HepG2 (cell line): ENCODE measurements around the gene GEMIN4. TPM values are rescaled to one million over a fixed set of nuclear protein-coding genes. Genes with fewer than 3 reads are reported as not detected.

Experiments
- FLYWCH1 ChIP-seq: sonication (generic); formaldehyde crosslinking; IDR thresholded peaks from 2 replicates; pipeline ENCODE4 v1.8.1; 2023; ENCODE audit warnings: mild to moderate bottlenecking, missing genetic modification reagents
- FOXP1 ChIP-seq, 2 experiments: fragments of 450-650 bp in 1 of 2; IDR thresholded peaks; 2 replicates each; pipeline ENCODE4 v1.6.1; 2017 to 2018; ENCODE audit warnings: antibody characterized with exemption in 1 of 2
- HNF4A ChIP-seq: sonication (generic); formaldehyde crosslinking; IDR thresholded peaks from 2 replicates; pipeline ENCODE4 v1.4.0; 2020; ENCODE audit warnings: missing genetic modification reagents
- MED1 ChIP-seq: sonication (generic); formaldehyde crosslinking; IDR thresholded peaks from 2 replicates; pipeline ENCODE4 v1.4.0; 2020; ENCODE audit warnings: missing genetic modification reagents
- NFKB2 ChIP-seq: sonication (generic); formaldehyde crosslinking; IDR thresholded peaks from 2 replicates; pipeline ENCODE4 v1.4.0; 2020; ENCODE audit warnings: missing genetic modification reagents, borderline replicate concordance
- NR2F6 ChIP-seq, 2 experiments: IDR thresholded peaks; 2 replicates each; pipeline ENCODE4 v1.6.1; 2016; ENCODE audit warnings: antibody characterized with exemption in 1 of 2, mild to moderate bottlenecking in 1 of 2
- PHF21A ChIP-seq: sonication (generic); formaldehyde crosslinking; IDR thresholded peaks from 2 replicates; pipeline ENCODE4 v1.5.0; 2020; ENCODE audit warnings: mild to moderate bottlenecking, missing genetic modification reagents
- RBFOX2 ChIP-seq: fragments of 200-400 bp; formaldehyde crosslinking; IDR thresholded peaks from 2 replicates; pipeline ENCODE4 v1.6.1; 2017; ENCODE audit warnings: low read depth, mild to moderate bottlenecking, low read length
- SAP130 ChIP-seq: IDR thresholded peaks from 2 replicates; pipeline ENCODE4 v1.6.1; 2016; ENCODE audit warnings: low read depth
- SNAPC2 ChIP-seq: sonication (generic); formaldehyde crosslinking; IDR thresholded peaks from 2 replicates; pipeline ENCODE4 v1.8.1; 2022; ENCODE audit warnings: mild to moderate bottlenecking, missing genetic modification reagents
- TARDBP ChIP-seq: sonication (generic); formaldehyde crosslinking; IDR thresholded peaks from 2 replicates; pipeline ENCODE4 v1.8.0; 2022; ENCODE audit warnings: mild to moderate bottlenecking, missing genetic modification reagents
- ZNF737 ChIP-seq: sonication (generic); formaldehyde crosslinking; IDR thresholded peaks from 2 replicates; pipeline ENCODE4 v1.5.0; 2020; ENCODE audit warnings: missing genetic modification reagents, mild to moderate bottlenecking, borderline replicate concordance
- polyA plus RNA-seq, 8 experiments: library from polyadenylated mRNA; depleted of rRNA in 3 of 8; stranded (reverse) in 7 of 8; unstranded in 1 of 8; fragments of >200 nt; fragmentation: Illumina TruSeq in 4 of 8; extraction: Trizol in 4 of 8; gene quantifications; 2 replicates each; pipeline versions ENCODE4 v1.2.1 to v1.2.3, GENCODE V29; 2011 to 2016; ENCODE audit warnings: low read depth in 4 of 8, missing spikeins in 1 of 8, mixed read lengths in 1 of 8; ENCODE audit not compliant: insufficient read depth in 1 of 8
- total RNA-seq, 5 experiments: library from RNA; depleted of rRNA; stranded (reverse); fragments of >200 nt; fragmentation: Illumina TruSeq; extraction: Trizol; gene quantifications; 2 replicates each; pipeline ENCODE4 v1.2.3, GENCODE V29; 2016; ENCODE audit warnings: low read depth in 1 of 5
- TF ChIP-seq, protein P1 (sequence below): sonication (generic); formaldehyde crosslinking; IDR thresholded peaks from 2 replicates; pipeline ENCODE4 v1.8.0; 2022; ENCODE audit warnings: mild to moderate bottlenecking, missing genetic modification reagents, moderate library complexity
- TF ChIP-seq, protein P2 (sequence below): sonication (generic); formaldehyde crosslinking; IDR thresholded peaks from 2 replicates; pipeline ENCODE4 v1.4.0; 2020; ENCODE audit warnings: missing genetic modification reagents; ENCODE audit errors: not compliant biosample characterization
- TF ChIP-seq, protein P3 (sequence below): sonication (generic); formaldehyde crosslinking; IDR thresholded peaks from 2 replicates; pipeline ENCODE4 v1.4.0; 2020; ENCODE audit warnings: missing genetic modification reagents
- TF ChIP-seq, protein P4 (sequence below): sonication (generic); formaldehyde crosslinking; IDR thresholded peaks from 2 replicates; pipeline ENCODE4 v1.5.0; 2020; ENCODE audit warnings: mild to moderate bottlenecking, missing genetic modification reagents, moderate library complexity
- TF ChIP-seq, protein P5 (sequence below): sonication (generic); formaldehyde crosslinking; conservative IDR thresholded peaks from 2 replicates; pipeline ENCODE4 v1.4.0; 2020; ENCODE audit warnings: mild to moderate bottlenecking, missing genetic modification reagents, moderate library complexity
- TF ChIP-seq, protein P6 (sequence below): fragments of 450-650 bp; IDR thresholded peaks from 2 replicates; pipeline ENCODE4 v1.6.1; 2016

Gene GEMIN4
- total and polyA plus RNA-seq, 2 of the 13 experiments (the other 11 are each of a cell fraction or from before 2014, with no cell fraction given): 10.8 to 22.7 TPM

DNA sequence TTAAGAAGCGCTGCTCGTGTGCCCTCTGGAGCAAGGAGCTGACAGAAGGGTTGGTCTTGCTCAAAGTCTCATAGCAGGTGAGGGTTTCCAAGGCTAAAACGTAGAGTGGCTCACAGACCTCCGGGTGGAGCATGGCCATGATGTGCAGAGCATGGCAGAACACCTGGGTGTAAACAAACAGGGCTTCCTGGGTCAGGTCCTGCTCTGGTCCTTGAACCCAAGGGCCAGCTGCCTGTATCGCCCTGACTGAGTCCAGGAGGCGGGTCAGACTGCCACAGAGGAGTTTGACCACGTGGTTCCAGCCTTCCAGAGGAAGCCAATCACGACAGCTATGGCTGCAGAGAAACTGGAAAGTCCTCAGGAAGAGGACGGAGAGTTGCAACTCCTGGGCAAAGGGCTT lies 7.1 kb downstream of the GEMIN4 start (continued):
- TF ChIP-seq, protein P1, sequence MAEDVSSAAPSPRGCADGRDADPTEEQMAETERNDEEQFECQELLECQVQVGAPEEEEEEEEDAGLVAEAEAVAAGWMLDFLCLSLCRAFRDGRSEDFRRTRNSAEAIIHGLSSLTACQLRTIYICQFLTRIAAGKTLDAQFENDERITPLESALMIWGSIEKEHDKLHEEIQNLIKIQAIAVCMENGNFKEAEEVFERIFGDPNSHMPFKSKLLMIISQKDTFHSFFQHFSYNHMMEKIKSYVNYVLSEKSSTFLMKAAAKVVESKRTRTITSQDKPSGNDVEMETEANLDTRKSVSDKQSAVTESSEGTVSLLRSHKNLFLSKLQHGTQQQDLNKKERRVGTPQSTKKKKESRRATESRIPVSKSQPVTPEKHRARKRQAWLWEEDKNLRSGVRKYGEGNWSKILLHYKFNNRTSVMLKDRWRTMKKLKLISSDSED (CRISPR knock-in tag): no peak
- TF ChIP-seq, protein P2, sequence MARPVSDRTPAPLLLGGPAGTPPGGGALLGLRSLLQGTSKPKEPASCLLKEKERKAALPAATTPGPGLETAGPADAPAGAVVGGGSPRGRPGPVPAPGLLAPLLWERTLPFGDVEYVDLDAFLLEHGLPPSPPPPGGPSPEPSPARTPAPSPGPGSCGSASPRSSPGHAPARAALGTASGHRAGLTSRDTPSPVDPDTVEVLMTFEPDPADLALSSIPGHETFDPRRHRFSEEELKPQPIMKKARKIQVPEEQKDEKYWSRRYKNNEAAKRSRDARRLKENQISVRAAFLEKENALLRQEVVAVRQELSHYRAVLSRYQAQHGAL (CRISPR knock-in tag): no peak
- no peak for TF ChIP-seq ZNF737
- no peak for TF ChIP-seq SNAPC2 (CRISPR knock-in tag)
- TF ChIP-seq NR2F6 (IDR thresholded peaks at IDR 0.05): no peak
- TF ChIP-seq NR2F6 (CRISPR knock-in tag; IDR thresholded peaks at IDR 0.05): peak; percentile 67; the same call in 1 of the 2 replicates
- TF ChIP-seq, protein P3, sequence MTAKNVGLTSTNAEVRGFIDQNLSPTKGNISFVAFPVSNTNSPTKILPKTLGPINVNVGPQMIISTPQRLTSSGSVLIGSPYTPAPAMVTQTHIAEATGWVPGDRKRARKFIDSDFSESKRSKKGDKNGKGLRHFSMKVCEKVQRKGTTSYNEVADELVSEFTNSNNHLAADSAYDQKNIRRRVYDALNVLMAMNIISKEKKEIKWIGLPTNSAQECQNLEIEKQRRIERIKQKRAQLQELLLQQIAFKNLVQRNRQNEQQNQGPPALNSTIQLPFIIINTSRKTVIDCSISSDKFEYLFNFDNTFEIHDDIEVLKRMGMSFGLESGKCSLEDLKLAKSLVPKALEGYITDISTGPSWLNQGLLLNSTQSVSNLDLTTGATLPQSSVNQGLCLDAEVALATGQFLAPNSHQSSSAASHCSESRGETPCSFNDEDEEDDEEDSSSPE (CRISPR knock-in tag): 0 out of 2 replicates have a peak, but pooled peaks have one; percentile 21
- peak; percentile 82 for TF ChIP-seq HNF4A (CRISPR knock-in tag)
- TF ChIP-seq, protein P4, sequence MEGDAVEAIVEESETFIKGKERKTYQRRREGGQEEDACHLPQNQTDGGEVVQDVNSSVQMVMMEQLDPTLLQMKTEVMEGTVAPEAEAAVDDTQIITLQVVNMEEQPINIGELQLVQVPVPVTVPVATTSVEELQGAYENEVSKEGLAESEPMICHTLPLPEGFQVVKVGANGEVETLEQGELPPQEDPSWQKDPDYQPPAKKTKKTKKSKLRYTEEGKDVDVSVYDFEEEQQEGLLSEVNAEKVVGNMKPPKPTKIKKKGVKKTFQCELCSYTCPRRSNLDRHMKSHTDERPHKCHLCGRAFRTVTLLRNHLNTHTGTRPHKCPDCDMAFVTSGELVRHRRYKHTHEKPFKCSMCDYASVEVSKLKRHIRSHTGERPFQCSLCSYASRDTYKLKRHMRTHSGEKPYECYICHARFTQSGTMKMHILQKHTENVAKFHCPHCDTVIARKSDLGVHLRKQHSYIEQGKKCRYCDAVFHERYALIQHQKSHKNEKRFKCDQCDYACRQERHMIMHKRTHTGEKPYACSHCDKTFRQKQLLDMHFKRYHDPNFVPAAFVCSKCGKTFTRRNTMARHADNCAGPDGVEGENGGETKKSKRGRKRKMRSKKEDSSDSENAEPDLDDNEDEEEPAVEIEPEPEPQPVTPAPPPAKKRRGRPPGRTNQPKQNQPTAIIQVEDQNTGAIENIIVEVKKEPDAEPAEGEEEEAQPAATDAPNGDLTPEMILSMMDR (CRISPR knock-in tag): peak; percentile 17; the same call in 1 of the 2 replicates
- TF ChIP-seq, protein P5, sequence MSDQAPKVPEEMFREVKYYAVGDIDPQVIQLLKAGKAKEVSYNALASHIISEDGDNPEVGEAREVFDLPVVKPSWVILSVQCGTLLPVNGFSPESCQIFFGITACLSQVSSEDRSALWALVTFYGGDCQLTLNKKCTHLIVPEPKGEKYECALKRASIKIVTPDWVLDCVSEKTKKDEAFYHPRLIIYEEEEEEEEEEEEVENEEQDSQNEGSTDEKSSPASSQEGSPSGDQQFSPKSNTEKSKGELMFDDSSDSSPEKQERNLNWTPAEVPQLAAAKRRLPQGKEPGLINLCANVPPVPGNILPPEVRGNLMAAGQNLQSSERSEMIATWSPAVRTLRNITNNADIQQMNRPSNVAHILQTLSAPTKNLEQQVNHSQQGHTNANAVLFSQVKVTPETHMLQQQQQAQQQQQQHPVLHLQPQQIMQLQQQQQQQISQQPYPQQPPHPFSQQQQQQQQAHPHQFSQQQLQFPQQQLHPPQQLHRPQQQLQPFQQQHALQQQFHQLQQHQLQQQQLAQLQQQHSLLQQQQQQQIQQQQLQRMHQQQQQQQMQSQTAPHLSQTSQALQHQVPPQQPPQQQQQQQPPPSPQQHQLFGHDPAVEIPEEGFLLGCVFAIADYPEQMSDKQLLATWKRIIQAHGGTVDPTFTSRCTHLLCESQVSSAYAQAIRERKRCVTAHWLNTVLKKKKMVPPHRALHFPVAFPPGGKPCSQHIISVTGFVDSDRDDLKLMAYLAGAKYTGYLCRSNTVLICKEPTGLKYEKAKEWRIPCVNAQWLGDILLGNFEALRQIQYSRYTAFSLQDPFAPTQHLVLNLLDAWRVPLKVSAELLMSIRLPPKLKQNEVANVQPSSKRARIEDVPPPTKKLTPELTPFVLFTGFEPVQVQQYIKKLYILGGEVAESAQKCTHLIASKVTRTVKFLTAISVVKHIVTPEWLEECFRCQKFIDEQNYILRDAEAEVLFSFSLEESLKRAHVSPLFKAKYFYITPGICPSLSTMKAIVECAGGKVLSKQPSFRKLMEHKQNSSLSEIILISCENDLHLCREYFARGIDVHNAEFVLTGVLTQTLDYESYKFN (CRISPR knock-in tag): peak; percentile 47; the same call in 1 of the 2 replicates
- peak; percentile 79 for TF ChIP-seq SAP130 (CRISPR knock-in tag)
- TF ChIP-seq FOXP1 (IDR thresholded peaks at IDR 0.05): no peak
- TF ChIP-seq FOXP1 (CRISPR knock-in tag; IDR thresholded peaks at IDR 0.05): 0 out of 2 replicates have a peak, but pooled peaks have one; percentile 41
- no peak for TF ChIP-seq RBFOX2
- TF ChIP-seq PHF21A (CRISPR knock-in tag): 0 out of 2 replicates have a peak, but pooled peaks have one; percentile 18
- TF ChIP-seq TARDBP (CRISPR knock-in tag): 0 out of 2 replicates have a peak, but pooled peaks have one; percentile 42
- no peak for TF ChIP-seq FLYWCH1 (CRISPR knock-in tag)
- TF ChIP-seq NFKB2 (CRISPR knock-in tag): peak; percentile 62; the same call in 1 of the 2 replicates
- TF ChIP-seq MED1 (CRISPR knock-in tag): peak; percentile 73
- TF ChIP-seq, protein P6, sequence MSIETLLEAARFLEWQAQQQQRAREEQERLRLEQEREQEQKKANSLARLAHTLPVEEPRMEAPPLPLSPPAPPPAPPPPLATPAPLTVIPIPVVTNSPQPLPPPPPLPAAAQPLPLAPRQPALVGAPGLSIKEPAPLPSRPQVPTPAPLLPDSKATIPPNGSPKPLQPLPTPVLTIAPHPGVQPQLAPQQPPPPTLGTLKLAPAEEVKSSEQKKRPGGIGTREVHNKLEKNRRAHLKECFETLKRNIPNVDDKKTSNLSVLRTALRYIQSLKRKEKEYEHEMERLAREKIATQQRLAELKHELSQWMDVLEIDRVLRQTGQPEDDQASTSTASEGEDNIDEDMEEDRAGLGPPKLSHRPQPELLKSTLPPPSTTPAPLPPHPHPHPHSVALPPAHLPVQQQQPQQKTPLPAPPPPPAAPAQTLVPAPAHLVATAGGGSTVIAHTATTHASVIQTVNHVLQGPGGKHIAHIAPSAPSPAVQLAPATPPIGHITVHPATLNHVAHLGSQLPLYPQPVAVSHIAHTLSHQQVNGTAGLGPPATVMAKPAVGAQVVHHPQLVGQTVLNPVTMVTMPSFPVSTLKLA: peak; percentile 33
